ENCODE results near the gene DPH3.

DNA sequence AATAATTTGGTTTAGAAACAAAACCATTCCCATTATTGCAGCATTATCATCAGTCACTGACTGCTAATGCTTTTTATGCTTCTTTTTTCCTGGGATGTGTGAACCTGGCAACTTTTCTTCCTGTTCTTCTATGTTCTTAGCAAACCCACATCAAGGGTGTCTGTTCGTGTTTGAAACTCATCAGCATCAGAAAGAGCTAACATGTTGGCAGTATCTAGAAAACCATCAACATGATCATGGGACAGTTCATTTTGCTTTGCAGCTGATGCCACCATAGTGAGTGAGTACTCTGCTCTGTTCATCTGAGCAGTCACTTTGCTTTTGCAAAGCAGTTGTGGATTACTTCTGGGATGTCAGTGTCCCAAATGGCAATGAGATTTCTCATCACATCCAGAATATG, 5.9 kb downstream of the DPH3 start:
- TF ChIP-seq CTCF (IDR thresholded peaks at IDR 0.05) (no peak), JUND (IDR thresholded peaks at IDR 0.05) (no peak), GABPA (IDR thresholded peaks at IDR 0.05; ENCODE audit: low read depth) (no peak), RAD21 (IDR thresholded peaks at IDR 0.05; ENCODE audit: low read length) (no peak), TAF1 (IDR thresholded peaks at IDR 0.05; ENCODE audit: borderline replicate concordance, low read depth, low read length) (no peak), MXI1 (IDR thresholded peaks at IDR 0.05; ENCODE audit: low read depth, low read length) (no peak), POLR2AphosphoS5 (IDR thresholded peaks at IDR 0.05; ENCODE audit: low read depth, low read length) (no peak)
- TF ChIP-seq, protein P1, sequence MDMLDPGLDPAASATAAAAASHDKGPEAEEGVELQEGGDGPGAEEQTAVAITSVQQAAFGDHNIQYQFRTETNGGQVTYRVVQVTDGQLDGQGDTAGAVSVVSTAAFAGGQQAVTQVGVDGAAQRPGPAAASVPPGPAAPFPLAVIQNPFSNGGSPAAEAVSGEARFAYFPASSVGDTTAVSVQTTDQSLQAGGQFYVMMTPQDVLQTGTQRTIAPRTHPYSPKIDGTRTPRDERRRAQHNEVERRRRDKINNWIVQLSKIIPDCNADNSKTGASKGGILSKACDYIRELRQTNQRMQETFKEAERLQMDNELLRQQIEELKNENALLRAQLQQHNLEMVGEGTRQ (IDR thresholded peaks at IDR 0.05; ENCODE audit: borderline replicate concordance, low read depth, low read length) = no peak

Measured in SK-N-SH (cell line).